ENCODE measurements around the gene PCNX1. TPM values are rescaled to one million over a fixed set of nuclear protein-coding genes. Genes with fewer than 3 reads are reported as not detected.

The PCNX1 gene
- total RNA-seq, 1 donor from 2014 or later: 79.3 TPM

DNA sequence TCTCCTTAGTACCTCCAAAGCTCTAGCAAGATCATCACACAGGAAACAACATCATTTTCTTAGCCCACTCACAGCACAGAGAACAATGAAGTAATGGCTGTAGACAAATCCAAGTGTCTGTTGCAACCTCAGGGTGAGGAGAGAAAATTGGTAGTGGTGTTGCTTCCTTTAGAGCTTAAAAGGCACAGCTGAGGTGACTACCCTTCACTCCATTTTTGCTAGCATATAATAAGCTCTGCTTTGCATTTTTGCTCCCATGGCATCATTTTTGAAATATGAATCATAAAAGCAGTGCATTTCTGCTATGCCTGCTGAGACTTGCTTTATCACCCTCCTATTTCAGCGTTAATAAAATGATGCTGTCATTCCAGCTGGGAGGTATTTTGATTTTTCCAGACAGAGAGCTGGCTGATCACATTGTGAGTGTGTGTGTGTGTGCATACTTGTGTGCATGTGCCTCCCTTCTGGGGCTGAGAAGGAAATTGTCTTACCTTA, 18.5 kb upstream of the PCNX1 start:
- Histone ChIP-seq H3K4me3 (ENCODE audit: low read length in 3 of 3) (no peak overlapping the region), H3K27me3 (ENCODE audit: control insufficient read depth in 3 of 3, insufficient read depth in 3 of 3, low read length in 3 of 3) (no peaks in the 10 kb centered on the region), H3K9ac (ENCODE audit: low read depth in 1 of 3, low read length in 3 of 3) (no peak overlapping the region), H3K36me3 (ENCODE audit: control insufficient read depth in 3 of 3, insufficient read depth in 3 of 3, low read length in 3 of 3) (no peaks in the 10 kb centered on the region), H3K4me1 (ENCODE audit: control insufficient read depth in 3 of 3, insufficient read depth in 3 of 3, low read length in 3 of 3) (peaks cover 0 to 3% (median 0%) of the 10 kb centered on the region in 3 donors), H3K27ac (ENCODE audit: low read depth, low read length) (no peak overlapping the region), H3K9me3 (ENCODE audit: control insufficient read depth in 3 of 3, low read length in 3 of 3) (no peaks in the 10 kb centered on the region)

DNA sequence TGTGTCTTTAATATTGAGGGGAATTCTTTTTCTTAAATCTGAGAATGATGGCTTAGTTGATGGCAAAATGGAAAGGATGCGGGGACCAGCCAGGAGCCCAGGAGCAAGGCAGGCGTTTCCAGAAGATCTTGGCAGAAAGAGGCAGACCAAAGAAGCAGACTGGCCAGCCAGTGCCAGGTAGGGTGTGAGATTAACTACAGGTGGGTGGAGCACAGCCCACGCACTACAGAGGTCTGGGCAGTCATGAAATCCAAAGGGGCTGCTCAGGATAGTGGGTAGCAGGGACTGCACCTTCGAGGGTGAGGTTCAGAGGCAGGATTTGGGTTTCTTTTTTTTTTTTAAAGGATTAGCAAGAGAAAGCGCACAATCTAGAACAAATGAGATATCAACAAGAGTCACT, 17.7 kb upstream of the PCNX1 start:
- H3K27me3 ChIP-seq (ENCODE audit: control insufficient read depth in 3 of 3, insufficient read depth in 3 of 3, low read length in 3 of 3): no peaks in the 10 kb centered on the region
- no peak overlapping the region for H3K27ac ChIP-seq (ENCODE audit: low read depth, low read length)
- H3K9me3 ChIP-seq (ENCODE audit: control insufficient read depth in 3 of 3, low read length in 3 of 3): no peaks in the 10 kb centered on the region
- H3K4me1 ChIP-seq (ENCODE audit: control insufficient read depth in 3 of 3, insufficient read depth in 3 of 3, low read length in 3 of 3): peaks cover 0 to 3% (median 0%) of the 10 kb centered on the region in 3 donors
- H3K4me3 ChIP-seq (ENCODE audit: low read length in 3 of 3): no peak overlapping the region
- no peaks in the 10 kb centered on the region for H3K36me3 ChIP-seq (ENCODE audit: control insufficient read depth in 3 of 3, insufficient read depth in 3 of 3, low read length in 3 of 3)
- no peak overlapping the region for H3K9ac ChIP-seq (ENCODE audit: low read depth in 1 of 3, low read length in 3 of 3)

DNA sequence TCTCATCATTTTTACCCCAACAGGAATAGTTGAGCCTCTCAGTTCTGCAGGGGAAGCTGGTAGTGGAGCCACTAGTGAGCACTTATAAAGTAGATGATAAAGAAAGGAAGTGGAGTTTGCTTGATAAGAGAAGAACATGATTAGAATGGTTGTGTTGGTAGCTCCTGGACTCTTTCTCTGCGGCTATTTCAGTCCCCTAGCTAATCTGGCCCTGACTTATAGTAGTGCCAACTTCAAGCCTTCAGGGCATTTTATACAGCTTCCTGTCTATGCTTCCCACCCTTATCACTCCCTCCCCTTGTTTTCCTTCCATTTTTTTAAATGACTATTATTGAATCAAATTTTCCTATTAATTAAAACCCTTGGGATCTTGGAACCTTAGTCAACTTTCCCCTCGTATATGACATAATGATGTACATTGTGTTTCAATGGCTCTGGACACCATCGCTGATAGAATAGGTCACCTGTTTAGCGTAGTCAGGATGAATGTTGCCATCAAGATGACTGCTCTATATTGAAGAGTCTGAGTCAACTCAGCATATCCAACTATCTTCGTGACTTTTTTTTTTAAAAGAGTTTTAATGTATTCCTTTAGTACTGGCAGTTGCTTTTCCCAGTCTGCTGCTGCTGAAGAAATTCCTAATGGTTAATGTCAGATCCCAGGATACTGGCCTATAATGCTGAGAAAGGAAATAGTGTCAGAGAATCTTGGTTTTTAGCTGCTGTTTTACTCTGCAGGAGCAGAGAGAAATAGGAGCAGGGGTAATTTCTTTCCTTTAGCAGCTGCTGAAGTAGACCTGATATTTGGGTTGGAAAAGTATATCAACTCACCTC, 16.2 kb upstream of the PCNX1 start:
- Histone ChIP-seq H3K4me1 (ENCODE audit: control insufficient read depth in 3 of 3, insufficient read depth in 3 of 3, low read length in 3 of 3) (peaks cover 0 to 3% (median 0%) of the 10 kb centered on the region in 3 donors), H3K27ac (ENCODE audit: low read depth, low read length) (no peak overlapping the region), H3K9me3 (ENCODE audit: control insufficient read depth in 3 of 3, low read length in 3 of 3) (no peaks in the 10 kb centered on the region), H3K4me3 (ENCODE audit: low read length in 3 of 3) (no peak overlapping the region), H3K27me3 (ENCODE audit: control insufficient read depth in 3 of 3, insufficient read depth in 3 of 3, low read length in 3 of 3) (no peaks in the 10 kb centered on the region), H3K9ac (ENCODE audit: low read depth in 1 of 3, low read length in 3 of 3) (no peak overlapping the region), H3K36me3 (ENCODE audit: control insufficient read depth in 3 of 3, insufficient read depth in 3 of 3, low read length in 3 of 3) (no peaks in the 10 kb centered on the region)

DNA sequence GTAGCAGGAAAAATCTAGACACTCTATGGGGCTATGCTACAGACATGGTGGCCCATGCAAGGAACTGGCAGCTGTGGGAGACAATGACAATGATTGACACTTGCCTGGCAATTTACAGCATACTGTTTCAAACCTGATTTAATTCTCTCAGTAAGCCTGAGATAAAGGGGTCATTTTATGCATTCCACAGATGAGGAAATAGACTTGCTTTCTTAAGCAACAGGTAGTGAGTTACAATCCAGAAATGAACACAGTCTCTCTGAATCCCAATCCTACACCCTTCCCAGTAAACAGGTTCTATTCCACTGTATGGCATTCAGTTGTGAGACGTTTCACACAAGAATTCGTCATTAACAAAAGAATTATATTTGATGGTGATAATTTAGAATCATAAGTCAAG, 15.5 kb upstream of the PCNX1 start:
- no peak overlapping the region for H3K27ac ChIP-seq (ENCODE audit: low read depth, low read length)
- H3K4me1 ChIP-seq (ENCODE audit: control insufficient read depth in 3 of 3, insufficient read depth in 3 of 3, low read length in 3 of 3): peaks cover 0 to 3% (median 0%) of the 10 kb centered on the region in 3 donors
- no peaks in the 10 kb centered on the region for H3K27me3 ChIP-seq (ENCODE audit: control insufficient read depth in 3 of 3, insufficient read depth in 3 of 3, low read length in 3 of 3)
- no peak overlapping the region for H3K4me3 ChIP-seq (ENCODE audit: low read length in 3 of 3)
- no peaks in the 10 kb centered on the region for H3K36me3 ChIP-seq (ENCODE audit: control insufficient read depth in 3 of 3, insufficient read depth in 3 of 3, low read length in 3 of 3)
- H3K9me3 ChIP-seq (ENCODE audit: control insufficient read depth in 3 of 3, low read length in 3 of 3): no peaks in the 10 kb centered on the region
- H3K9ac ChIP-seq (ENCODE audit: low read depth in 1 of 3, low read length in 3 of 3): no peak overlapping the region

DNA sequence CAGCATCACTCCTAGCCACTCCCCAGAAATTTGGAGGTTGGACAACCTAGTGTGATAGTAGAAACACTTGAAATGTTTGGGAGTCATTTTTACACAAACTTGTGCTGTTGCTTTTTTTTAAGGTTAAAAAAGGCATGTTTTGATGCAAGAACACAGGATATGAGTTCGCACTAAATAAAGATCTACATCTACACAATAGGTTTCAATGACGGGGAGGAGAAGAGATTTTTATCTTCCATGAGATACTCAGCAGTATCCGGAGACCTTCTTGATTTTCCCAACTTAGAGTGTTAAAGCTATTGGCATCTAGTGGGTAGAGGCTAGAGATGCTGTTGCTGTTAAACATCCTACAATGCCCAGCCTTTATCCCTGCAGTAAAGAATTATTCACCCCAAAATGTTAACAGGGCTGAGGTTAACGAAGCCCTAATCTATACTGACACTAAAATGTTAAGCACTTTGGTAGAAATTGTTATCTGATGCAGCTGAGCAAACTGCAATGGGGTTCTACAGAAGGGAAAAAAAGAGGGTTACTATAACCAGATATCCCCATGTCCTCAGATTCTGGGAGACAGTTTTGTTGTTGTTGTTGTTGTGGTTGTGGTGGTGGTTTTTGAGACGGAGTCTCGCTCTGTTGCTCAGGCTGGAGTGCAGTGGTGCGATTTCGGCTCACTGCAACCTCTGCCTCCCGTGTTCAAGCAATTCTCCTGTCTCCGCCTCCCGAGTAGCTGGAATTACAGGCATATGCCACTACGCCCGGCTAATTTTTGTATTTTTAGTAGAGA, 14.0 kb upstream of the PCNX1 start:
- Histone ChIP-seq H3K9ac (ENCODE audit: low read depth in 1 of 3, low read length in 3 of 3) (no peak overlapping the region), H3K27ac (ENCODE audit: low read depth, low read length) (no peak overlapping the region), H3K4me3 (ENCODE audit: low read length in 3 of 3) (no peak overlapping the region), H3K9me3 (ENCODE audit: control insufficient read depth in 3 of 3, low read length in 3 of 3) (no peaks in the 10 kb centered on the region), H3K4me1 (ENCODE audit: control insufficient read depth in 3 of 3, insufficient read depth in 3 of 3, low read length in 3 of 3) (peaks cover 0 to 3% (median under 1%) of the 10 kb centered on the region in 3 donors), H3K27me3 (ENCODE audit: control insufficient read depth in 3 of 3, insufficient read depth in 3 of 3, low read length in 3 of 3) (no peaks in the 10 kb centered on the region), H3K36me3 (ENCODE audit: control insufficient read depth in 3 of 3, insufficient read depth in 3 of 3, low read length in 3 of 3) (no peaks in the 10 kb centered on the region)

DNA sequence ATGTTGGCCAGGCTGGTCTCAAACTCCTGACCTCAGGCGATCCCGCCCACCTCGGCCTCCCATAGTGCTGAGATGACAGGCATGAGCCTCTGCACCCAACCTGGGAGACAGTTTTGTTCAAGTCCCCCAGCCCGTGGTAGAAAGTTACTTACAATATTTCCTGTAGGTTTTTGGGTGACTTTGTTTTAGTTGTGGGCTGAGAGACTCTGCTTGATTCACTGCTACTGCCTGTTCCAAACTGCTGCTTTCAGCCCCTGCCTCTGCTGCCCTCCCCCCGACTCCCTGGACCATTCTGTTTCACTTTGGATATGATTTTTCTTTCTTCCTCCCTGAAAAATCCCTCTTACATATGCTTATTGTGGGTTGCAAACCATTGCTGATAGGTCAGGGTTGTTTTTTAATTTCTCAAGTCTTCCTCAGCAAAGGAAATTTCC, 13.4 kb upstream of the PCNX1 start:
- Histone ChIP-seq H3K4me1 (ENCODE audit: control insufficient read depth in 3 of 3, insufficient read depth in 3 of 3, low read length in 3 of 3) (peaks cover 0 to 3% (median 3%) of the 10 kb centered on the region in 3 donors), H3K27ac (ENCODE audit: low read depth, low read length) (no peak overlapping the region), H3K4me3 (ENCODE audit: low read length in 3 of 3) (no peak overlapping the region), H3K36me3 (ENCODE audit: control insufficient read depth in 3 of 3, insufficient read depth in 3 of 3, low read length in 3 of 3) (no peaks in the 10 kb centered on the region), H3K9ac (ENCODE audit: low read depth in 1 of 3, low read length in 3 of 3) (no peak overlapping the region), H3K9me3 (ENCODE audit: control insufficient read depth in 3 of 3, low read length in 3 of 3) (no peaks in the 10 kb centered on the region), H3K27me3 (ENCODE audit: control insufficient read depth in 3 of 3, insufficient read depth in 3 of 3, low read length in 3 of 3) (no peaks in the 10 kb centered on the region)

DNA sequence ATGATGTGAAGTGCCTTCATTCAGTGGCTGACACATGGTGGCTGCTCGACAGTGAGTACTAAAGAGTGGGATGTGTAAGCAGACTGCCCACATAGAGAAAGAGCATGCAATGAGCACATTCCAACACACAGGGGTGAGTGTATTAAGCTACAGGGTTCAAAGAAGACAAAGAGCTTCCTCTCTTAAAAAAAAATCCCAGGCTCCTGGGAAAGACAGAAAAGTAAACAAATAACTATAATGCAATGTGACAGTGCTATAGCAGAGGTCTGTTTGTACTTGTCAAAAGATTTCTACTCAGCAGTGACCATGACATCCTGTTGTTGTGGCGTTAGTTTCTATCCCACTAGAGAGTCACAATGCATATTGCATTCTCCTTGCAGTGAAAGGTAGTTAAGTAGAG, 12.4 kb upstream of the PCNX1 start:
- Histone ChIP-seq H3K9me3 (ENCODE audit: control insufficient read depth in 3 of 3, low read length in 3 of 3) (no peaks in the 10 kb centered on the region), H3K4me1 (ENCODE audit: control insufficient read depth in 3 of 3, insufficient read depth in 3 of 3, low read length in 3 of 3) (peaks cover 0 to 3% (median 3%) of the 10 kb centered on the region in 3 donors), H3K27me3 (ENCODE audit: control insufficient read depth in 3 of 3, insufficient read depth in 3 of 3, low read length in 3 of 3) (no peaks in the 10 kb centered on the region), H3K27ac (ENCODE audit: low read depth, low read length) (no peak overlapping the region), H3K4me3 (ENCODE audit: low read length in 3 of 3) (no peak overlapping the region), H3K36me3 (ENCODE audit: control insufficient read depth in 3 of 3, insufficient read depth in 3 of 3, low read length in 3 of 3) (no peaks in the 10 kb centered on the region), H3K9ac (ENCODE audit: low read depth in 1 of 3, low read length in 3 of 3) (no peak overlapping the region)

DNA sequence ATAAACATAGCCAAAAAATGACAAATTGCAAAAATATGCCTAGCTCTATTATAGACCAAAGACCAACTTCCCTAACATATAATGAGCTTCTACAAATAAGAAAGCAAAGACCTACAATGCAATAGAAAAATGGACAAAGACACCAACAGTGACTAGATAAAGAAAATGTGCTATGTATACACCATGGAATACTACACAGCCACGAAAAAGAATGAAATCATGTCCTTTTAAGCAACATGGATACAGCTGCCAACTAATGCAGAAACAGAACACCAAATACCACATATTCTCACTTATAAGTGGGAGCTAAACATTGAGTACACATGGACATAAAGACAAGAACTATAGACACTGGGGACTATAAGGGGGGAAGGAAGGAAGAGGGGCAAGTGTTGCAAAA, 10.9 kb upstream of the PCNX1 start:
- Histone ChIP-seq H3K36me3 (ENCODE audit: control insufficient read depth in 3 of 3, insufficient read depth in 3 of 3, low read length in 3 of 3) (no peaks in the 10 kb centered on the region), H3K9ac (ENCODE audit: low read depth in 1 of 3, low read length in 3 of 3) (no peak overlapping the region), H3K9me3 (ENCODE audit: control insufficient read depth in 3 of 3, low read length in 3 of 3) (no peaks in the 10 kb centered on the region), H3K27ac (ENCODE audit: low read depth, low read length) (no peak overlapping the region), H3K4me3 (ENCODE audit: low read length in 3 of 3) (no peak overlapping the region), H3K4me1 (ENCODE audit: control insufficient read depth in 3 of 3, insufficient read depth in 3 of 3, low read length in 3 of 3) (peaks cover 0 to 3% (median 3%) of the 10 kb centered on the region in 3 donors), H3K27me3 (ENCODE audit: control insufficient read depth in 3 of 3, insufficient read depth in 3 of 3, low read length in 3 of 3) (no peaks in the 10 kb centered on the region)

DNA sequence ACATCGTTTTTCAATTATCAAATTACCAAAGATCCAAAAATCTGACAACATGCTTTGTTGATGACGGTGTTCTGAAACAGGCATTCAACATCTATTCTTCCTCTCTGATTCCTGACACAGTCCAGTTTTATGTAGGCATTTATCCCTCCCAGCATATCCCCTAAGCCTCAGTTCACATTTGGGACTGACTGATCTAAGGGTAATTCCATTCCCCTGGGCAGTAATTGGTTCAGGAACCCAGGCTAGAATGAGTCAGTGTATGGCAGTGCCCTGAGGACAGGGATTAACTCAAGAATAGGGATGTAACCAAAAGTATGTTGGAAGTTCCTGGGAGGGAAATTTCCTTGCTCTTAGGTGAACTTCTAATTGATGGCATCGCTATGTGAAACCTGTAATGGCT, 10.3 kb upstream of the PCNX1 start:
- Histone ChIP-seq H3K4me1 (ENCODE audit: control insufficient read depth in 3 of 3, insufficient read depth in 3 of 3, low read length in 3 of 3) (peaks cover 0 to 3% (median 3%) of the 10 kb centered on the region in 3 donors), H3K36me3 (ENCODE audit: control insufficient read depth in 3 of 3, insufficient read depth in 3 of 3, low read length in 3 of 3) (no peaks in the 10 kb centered on the region), H3K27ac (ENCODE audit: low read depth, low read length) (no peak overlapping the region), H3K9ac (ENCODE audit: low read depth in 1 of 3, low read length in 3 of 3) (no peak overlapping the region), H3K9me3 (ENCODE audit: control insufficient read depth in 3 of 3, low read length in 3 of 3) (no peaks in the 10 kb centered on the region), H3K27me3 (ENCODE audit: control insufficient read depth in 3 of 3, insufficient read depth in 3 of 3, low read length in 3 of 3) (no peaks in the 10 kb centered on the region), H3K4me3 (ENCODE audit: low read length in 3 of 3) (no peak overlapping the region)

DNA sequence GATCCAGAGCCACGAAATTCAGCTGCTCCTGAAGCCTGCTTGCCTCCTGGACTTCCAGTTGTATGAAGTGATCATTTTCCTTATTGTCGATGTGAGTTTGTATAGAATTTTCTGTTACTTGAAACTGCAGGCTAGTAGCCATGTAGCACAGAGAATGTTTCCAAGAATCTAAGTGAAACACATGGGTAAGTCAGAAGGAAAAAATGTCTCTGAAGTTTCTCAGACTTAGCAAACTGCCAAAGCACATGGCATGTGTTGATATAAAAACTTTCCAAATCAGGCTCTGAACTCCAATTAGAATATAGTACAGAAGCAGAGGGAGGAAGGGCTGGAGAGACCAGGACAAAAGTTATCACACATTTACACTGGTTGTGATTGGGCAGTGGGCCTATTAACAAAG, 9.8 kb upstream of the PCNX1 start:
- Histone ChIP-seq H3K27me3 (ENCODE audit: control insufficient read depth in 3 of 3, insufficient read depth in 3 of 3, low read length in 3 of 3) (no peaks in the 10 kb centered on the region), H3K4me1 (ENCODE audit: control insufficient read depth in 3 of 3, insufficient read depth in 3 of 3, low read length in 3 of 3) (peaks cover 0 to 3% (median 3%) of the 10 kb centered on the region in 3 donors), H3K4me3 (ENCODE audit: low read length in 3 of 3) (no peak overlapping the region), H3K27ac (ENCODE audit: low read depth, low read length) (no peak overlapping the region), H3K9me3 (ENCODE audit: control insufficient read depth in 3 of 3, low read length in 3 of 3) (no peaks in the 10 kb centered on the region), H3K9ac (ENCODE audit: low read depth in 1 of 3, low read length in 3 of 3) (no peak overlapping the region), H3K36me3 (ENCODE audit: control insufficient read depth in 3 of 3, insufficient read depth in 3 of 3, low read length in 3 of 3) (no peaks in the 10 kb centered on the region)

Data from skeletal muscle tissue (tissue), 4 donors.